Stimulated activated naive CD8-positive, alpha-beta T cell treated with anti-CD3 and anti-CD28 coated beads, Interleukin-15, amount 100 ng/mL, for 72 hours (primary cell): ENCODE data around the gene QSER1.
"Not testable (repeated sequence)": the region's sequence is repeated elsewhere in the genome, so short reads cannot be mapped to it uniquely, and the experiment has no call there.

Experiments used
- ATAC-seq: fragments of 150-1000 bp; cut with Tn5 transposase; 2 replicates; pipeline ENCODE4 v1.10.0; 2021; ENCODE audit warnings: mild to moderate bottlenecking, moderate library complexity
- DNase-seq, 2 donors: peaks; one replicate each; pipeline ENCODE4 v3.0.0; 2021 to 2022
- H3K27ac Mint-ChIP-seq, 2 donors: one replicate each; pipeline ENCODE4 v1.8.0; 2022; ENCODE audit warnings: mild to moderate bottlenecking in 2 of 2, mixed read lengths in 2 of 2, moderate library complexity in 2 of 2
- H3K27me3 Mint-ChIP-seq: one replicate; pipeline ENCODE4 v1.8.0; 2022; ENCODE audit warnings: mixed read lengths
- H3K4me1 Mint-ChIP-seq: one replicate; pipeline ENCODE4 v1.8.0; 2022; ENCODE audit warnings: mild to moderate bottlenecking, mixed read lengths
- H3K4me3 Mint-ChIP-seq, 2 donors: one replicate each; pipeline ENCODE4 v1.8.0; 2022; ENCODE audit warnings: mild to moderate bottlenecking in 2 of 2, mixed read lengths in 2 of 2, moderate library complexity in 1 of 2
- H3K9me3 Mint-ChIP-seq, 2 donors: one replicate each; pipeline ENCODE4 v1.8.0; 2022; ENCODE audit warnings: mixed read lengths in 2 of 2

The QSER1 gene

GRCh38 chr11:32902089-32902665 lies 9.6 kb downstream of the QSER1 start:
- H3K4me3 Mint-ChIP-seq, result no peak overlapping the region
- no peak for ATAC-seq
- no peaks in the 10 kb centered on the region for H3K9me3 Mint-ChIP-seq
- no peak overlapping the region for H3K27ac Mint-ChIP-seq
- no peak for DNase-seq
- peaks cover 39% of the 10 kb centered on the region for H3K4me1 Mint-ChIP-seq
- no peaks in the 10 kb centered on the region for H3K27me3 Mint-ChIP-seq

- no peaks in the 10 kb centered on the region for H3K9me3 Mint-ChIP-seq
- H3K27me3 Mint-ChIP-seq, result no peaks in the 10 kb centered on the region
- ATAC-seq (no peak), DNase-seq (no peak)
- H3K4me3 Mint-ChIP-seq, result no peak overlapping the region
- peaks cover 15% of the 10 kb centered on the region for H3K4me1 Mint-ChIP-seq
- H3K27ac Mint-ChIP-seq, result peak overlapping the region in 1 of 2 donors; percentile 27
Observed at GRCh38 chr11:32905028-32905667, 12.5 kb downstream of the QSER1 start.

- no peak overlapping the region for H3K4me3 Mint-ChIP-seq
- DNase-seq, result no peak
- peaks cover 15% of the 10 kb centered on the region for H3K4me1 Mint-ChIP-seq
- H3K27me3 Mint-ChIP-seq, result no peaks in the 10 kb centered on the region
- H3K9me3 Mint-ChIP-seq, result no peaks in the 10 kb centered on the region
- no peak for ATAC-seq
- no peak overlapping the region for H3K27ac Mint-ChIP-seq
Observed at GRCh38 chr11:32908619-32909018, 16.0 kb downstream of the QSER1 start.

GRCh38 chr11:32911413-32911812 lies 18.8 kb downstream of the QSER1 start:
- Mint-ChIP-seq H3K4me1 (peaks cover 15% of the 10 kb centered on the region), H3K4me3 (no peak overlapping the region), H3K9me3 (no peaks in the 10 kb centered on the region), H3K27ac (no peak overlapping the region), H3K27me3 (no peaks in the 10 kb centered on the region)
- ATAC-seq (no peak), DNase-seq (no peak)

DNA sequence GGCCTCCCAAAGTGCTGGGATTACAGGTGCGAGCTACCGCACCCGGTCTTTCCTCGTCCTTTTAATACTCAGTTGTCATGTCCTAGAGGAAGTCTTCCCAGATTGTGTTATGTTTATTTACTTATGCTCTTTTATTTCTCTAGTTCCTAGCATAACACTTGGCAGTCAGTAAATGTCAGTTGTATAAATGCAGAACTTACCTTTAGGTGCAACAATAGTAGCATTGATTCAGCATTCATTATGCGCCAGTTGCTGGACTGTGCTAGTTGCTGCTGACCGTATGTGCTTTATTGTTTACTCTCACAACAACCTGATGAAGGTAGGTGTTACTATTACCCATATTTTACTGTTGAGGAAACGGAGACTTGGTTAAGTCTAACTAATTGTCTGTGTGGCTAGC lies 20.8 kb downstream of the QSER1 start:
- Mint-ChIP-seq H3K4me1 (peaks cover 21% of the 10 kb centered on the region), H3K9me3 (no peaks in the 10 kb centered on the region), H3K27ac (no peak overlapping the region)

GRCh38 chr11:32916361-32916760 lies 23.8 kb downstream of the QSER1 start:
- DNase-seq, result no peak
- no peak overlapping the region for H3K4me3 Mint-ChIP-seq
- H3K27ac Mint-ChIP-seq, result no peak overlapping the region
- no peaks in the 10 kb centered on the region for H3K27me3 Mint-ChIP-seq
- ATAC-seq, result no peak
- no peaks in the 10 kb centered on the region for H3K9me3 Mint-ChIP-seq
- peaks cover 38% of the 10 kb centered on the region for H3K4me1 Mint-ChIP-seq

More for the DNA sequence above, 20.8 kb downstream of the QSER1 start:
- ATAC-seq, result no peak
- no peak for DNase-seq
- H3K4me3 Mint-ChIP-seq, result no peak overlapping the region
- H3K27me3 Mint-ChIP-seq, result no peaks in the 10 kb centered on the region

- Mint-ChIP-seq H3K4me3 (no peak overlapping the region), H3K9me3 (no peaks in the 10 kb centered on the region), H3K27ac (no peak overlapping the region), H3K27me3 (no peaks in the 10 kb centered on the region), H3K4me1 (peaks cover 33% of the 10 kb centered on the region)
- no peak for ATAC-seq
- no peak for DNase-seq
Observed at GRCh38 chr11:32916994-32917393, 24.4 kb downstream of the QSER1 start.

DNA sequence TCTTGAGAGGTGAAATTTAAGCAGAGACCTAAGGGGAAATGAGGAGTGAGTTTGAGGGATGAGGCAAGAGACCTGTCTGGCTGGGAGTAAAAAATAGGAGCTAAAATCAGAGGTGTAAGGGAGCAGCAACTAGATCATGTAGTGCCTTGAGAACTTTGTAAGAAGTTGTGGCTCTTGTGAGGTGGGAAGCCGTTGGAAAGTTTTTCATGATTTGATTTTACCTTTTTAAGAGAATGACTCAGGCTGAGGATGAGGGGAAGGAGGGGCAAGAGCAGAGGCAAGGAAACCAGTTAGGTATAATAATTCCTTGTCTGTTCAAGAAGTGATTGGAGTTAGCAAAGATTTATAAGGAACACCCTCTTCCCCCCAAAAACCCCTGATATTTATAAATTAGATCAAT lies 25.8 kb downstream of the QSER1 start:
- Mint-ChIP-seq H3K4me1 (peaks cover 33% of the 10 kb centered on the region), H3K4me3 (no peak overlapping the region), H3K27ac (peak overlapping the region in 1 of 2 donors; percentile 10), H3K27me3 (no peaks in the 10 kb centered on the region), H3K9me3 (no peaks in the 10 kb centered on the region)
- ATAC-seq (no peak), DNase-seq (no peak)

DNA sequence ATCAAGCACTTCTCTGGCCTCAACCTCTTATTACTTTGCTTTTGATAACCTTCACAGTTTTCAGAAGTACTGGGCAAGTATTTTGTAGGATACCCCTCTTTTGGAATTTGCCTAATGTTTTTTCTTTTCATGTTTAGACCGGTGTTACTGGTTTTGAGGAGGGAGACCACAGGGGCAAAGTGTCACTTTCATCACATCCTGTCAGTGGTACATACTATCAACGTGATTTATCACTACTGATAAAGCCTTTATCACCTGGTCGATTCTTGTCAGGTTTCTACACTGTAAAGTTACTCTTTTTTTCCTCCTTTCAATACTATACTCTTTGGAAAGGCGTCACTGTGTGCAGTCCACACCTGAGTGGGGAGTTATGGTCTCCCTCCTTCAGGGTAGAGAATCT lies 26.7 kb downstream of the QSER1 start:
- Mint-ChIP-seq H3K4me1 (peaks cover 33% of the 10 kb centered on the region), H3K27me3 (no peaks in the 10 kb centered on the region), H3K27ac (no peak overlapping the region), H3K9me3 (no peaks in the 10 kb centered on the region), H3K4me3 (no peak overlapping the region)
- ATAC-seq (peak; percentile 67), DNase-seq (no peak)

DNA sequence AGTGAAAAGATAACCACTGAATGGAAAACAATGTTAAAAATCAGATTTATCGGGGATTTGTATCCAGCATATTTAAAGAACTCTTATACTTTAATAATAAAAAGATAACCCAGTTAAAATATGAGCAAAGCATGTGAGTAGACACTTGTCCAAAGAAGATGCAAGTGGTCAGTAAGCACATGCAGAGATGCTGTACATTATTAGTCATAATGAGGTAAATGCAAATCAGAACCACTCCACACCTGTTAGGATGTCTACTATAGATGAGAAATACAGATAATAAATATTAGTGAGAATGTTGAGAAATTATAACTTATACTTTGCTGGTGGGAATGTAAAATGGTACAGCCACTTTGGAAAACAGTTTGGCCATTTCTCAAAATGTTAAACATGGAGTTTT lies 28.0 kb downstream of the QSER1 start:
- H3K4me1 Mint-ChIP-seq, result peaks cover 33% of the 10 kb centered on the region
- H3K9me3 Mint-ChIP-seq, result no peaks in the 10 kb centered on the region
- no peak overlapping the region for H3K27ac Mint-ChIP-seq
- H3K4me3 Mint-ChIP-seq, result no peak overlapping the region
- ATAC-seq, result no peak
- H3K27me3 Mint-ChIP-seq, result no peaks in the 10 kb centered on the region
- no peak for DNase-seq

- Mint-ChIP-seq H3K4me1 (peaks cover 33% of the 10 kb centered on the region), H3K4me3 (no peak overlapping the region), H3K27ac (no peak overlapping the region), H3K9me3 (no peaks in the 10 kb centered on the region), H3K27me3 (no peaks in the 10 kb centered on the region)
- DNase-seq (no peak), ATAC-seq (no peak)
Observed at GRCh38 chr11:32921204-32921603, 28.6 kb downstream of the QSER1 start.

GRCh38 chr11:32931606-32932005 lies 39.0 kb downstream of the QSER1 start:
- H3K4me3 Mint-ChIP-seq, result no peak overlapping the region
- H3K27ac Mint-ChIP-seq, result no peak overlapping the region
- ATAC-seq, result no peak
- H3K27me3 Mint-ChIP-seq, result no peaks in the 10 kb centered on the region
- no peaks in the 10 kb centered on the region for H3K9me3 Mint-ChIP-seq
- no peak for DNase-seq
- no peaks in the 10 kb centered on the region for H3K4me1 Mint-ChIP-seq

DNA sequence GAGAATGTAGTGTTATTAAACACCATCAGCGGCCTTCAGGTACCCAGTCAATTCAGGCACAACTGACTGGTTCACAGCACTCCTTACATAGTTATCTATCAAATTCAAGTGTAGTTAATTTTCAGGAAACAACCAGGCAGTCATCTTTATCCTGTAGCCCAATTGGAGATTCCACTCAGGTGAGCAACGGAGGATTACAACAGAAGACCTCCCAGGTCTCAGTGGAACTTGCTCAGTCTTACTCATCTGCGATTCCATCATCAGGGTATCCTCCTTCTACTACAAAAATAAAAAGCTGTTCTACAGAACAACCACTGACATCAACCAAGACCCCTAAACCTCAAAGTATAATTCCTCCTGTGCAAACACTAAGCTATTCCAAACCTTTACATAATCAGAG lies 39.6 kb downstream of the QSER1 start:
- no peaks in the 10 kb centered on the region for H3K27me3 Mint-ChIP-seq
- no peaks in the 10 kb centered on the region for H3K9me3 Mint-ChIP-seq
- H3K4me1 Mint-ChIP-seq, result no peaks in the 10 kb centered on the region
- DNase-seq (no peak), ATAC-seq (no peak)
- H3K27ac Mint-ChIP-seq, result no peak overlapping the region
- no peak overlapping the region for H3K4me3 Mint-ChIP-seq

DNA sequence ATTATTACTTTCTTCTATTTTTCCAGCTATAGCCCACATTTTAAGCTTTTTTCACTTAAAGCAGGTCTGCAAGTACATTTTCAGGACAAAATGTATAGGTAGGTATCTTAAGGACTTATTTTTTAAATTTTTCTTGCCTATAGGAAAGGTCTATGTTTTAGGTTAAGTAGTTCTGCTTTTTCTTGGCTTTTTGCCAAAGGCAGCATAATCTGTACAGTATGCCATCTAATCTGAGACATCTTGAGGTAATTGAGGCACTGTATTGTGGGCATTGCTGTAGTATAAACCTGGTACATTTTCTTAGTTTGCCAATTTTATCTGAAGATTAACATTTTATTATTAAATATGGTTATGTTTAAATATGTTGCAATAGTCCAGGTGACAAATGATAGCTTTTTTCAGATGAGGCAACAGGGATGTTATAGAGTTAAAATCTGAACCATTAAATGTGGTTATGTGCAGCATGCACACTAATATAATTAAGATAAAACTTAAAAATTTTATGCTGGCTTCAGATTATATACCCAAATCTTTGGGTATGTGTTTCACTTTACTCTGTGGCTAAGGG lies 42.9 kb downstream of the QSER1 start:
- ATAC-seq (no peak), DNase-seq (no peak)
- peaks cover 15% of the 10 kb centered on the region for H3K4me1 Mint-ChIP-seq
- no peaks in the 10 kb centered on the region for H3K9me3 Mint-ChIP-seq
- no peaks in the 10 kb centered on the region for H3K27me3 Mint-ChIP-seq
- H3K4me3 Mint-ChIP-seq, result no peak overlapping the region
- H3K27ac Mint-ChIP-seq, result no peak overlapping the region

- H3K4me3 Mint-ChIP-seq, DNase-seq, H3K27me3 Mint-ChIP-seq, H3K9me3 Mint-ChIP-seq, H3K27ac Mint-ChIP-seq, ATAC-seq: not testable (repeated sequence)
- peaks cover 21% of the 10 kb centered on the region for H3K4me1 Mint-ChIP-seq
Observed at GRCh38 chr11:32936178-32936577, 43.6 kb downstream of the QSER1 start.

- not testable (repeated sequence) for H3K4me3 Mint-ChIP-seq, DNase-seq, H3K27ac Mint-ChIP-seq, ATAC-seq, H3K9me3 Mint-ChIP-seq, H3K27me3 Mint-ChIP-seq
- peaks cover 21% of the 10 kb centered on the region for H3K4me1 Mint-ChIP-seq
Observed at GRCh38 chr11:32937283-32937682, 44.7 kb downstream of the QSER1 start.

- no peak for ATAC-seq
- Mint-ChIP-seq H3K9me3 (no peaks in the 10 kb centered on the region), H3K27me3 (no peaks in the 10 kb centered on the region), H3K4me1 (peaks cover 21% of the 10 kb centered on the region), H3K27ac (no peak overlapping the region), H3K4me3 (no peak overlapping the region)
- no peak for DNase-seq
Observed at GRCh38 chr11:32939046-32939445, 46.4 kb downstream of the QSER1 start.
